ENCODE measurements around the gene GTF2IRD1.

DNA sequence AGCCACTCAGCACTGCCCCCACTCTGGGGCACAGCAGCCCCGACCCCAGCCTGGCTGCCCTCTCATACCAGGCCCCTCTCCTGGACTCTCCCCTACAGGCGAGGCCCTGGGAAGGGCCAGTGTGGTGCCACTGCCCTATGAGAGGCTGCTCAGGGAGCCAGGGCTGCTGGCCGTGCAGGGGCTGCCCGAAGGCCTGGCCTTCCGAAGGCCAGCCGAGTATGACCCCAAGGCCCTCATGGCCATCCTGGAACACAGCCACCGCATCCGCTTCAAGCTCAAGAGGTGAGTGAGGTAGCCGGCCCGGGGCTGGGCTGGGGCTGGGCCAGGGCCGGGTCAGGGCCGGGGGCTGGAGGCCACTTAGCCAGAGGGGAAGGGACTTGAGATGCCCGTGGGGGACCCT is 64.3 kb downstream of the GTF2IRD1 start:
- TF ChIP-seq YY1 (IDR thresholded peaks at IDR 0.05; ENCODE audit: insufficient read depth, insufficient read length) (no peak), SUZ12 (IDR thresholded peaks at IDR 0.05; ENCODE audit: extremely low read depth, insufficient read depth, insufficient read length) (no peak), ZNF274 (IDR thresholded peaks at IDR 0.05; ENCODE audit: low read depth, low read length) (no peak)
